ENCODE data around the gene HMGXB4.

- TF ChIP-seq CTCF (IDR thresholded peaks at IDR 0.05) (no peak), POLR2A (IDR thresholded peaks at IDR 0.05; ENCODE audit: low read depth) (no peak), POLR2AphosphoS5 (IDR thresholded peaks at IDR 0.05) (no peak)
These were observed 78.9 kb downstream of the HMGXB4 start for GRCh38 chr22:35335936-35336781.

Measured in esophagus muscularis mucosa (tissue), 3 donors.